SK-N-SH treated with all-trans-retinoic acid at 6 μM for 48 hours (cell line): Measurements from ENCODE around the gene MYOM1.

Experiments
- ATAC-seq: fragments of 200-7000 bp; cut with Tn5 transposase; 3 replicates; pipeline ENCODE4 v1.9.1; 2020; ENCODE audit warnings: mild to moderate bottlenecking, moderate library complexity
- ARNTL ChIP-seq: fragments of 450-650 bp; formaldehyde crosslinking; IDR thresholded peaks from 2 replicates; pipeline ENCODE4 v1.5.0; 2020; ENCODE audit warnings: low read depth, mild to moderate bottlenecking, moderate library complexity, borderline replicate concordance
- BACH2 ChIP-seq: fragments of 250-450 bp; sonication (Bioruptor Pico); IDR thresholded peaks from 2 replicates; pipeline ENCODE4 v1.9.0; 2021; ENCODE audit warnings: mild to moderate bottlenecking, borderline replicate concordance
- ESRRG ChIP-seq: fragments of 250-450 bp; sonication (Bioruptor Pico); IDR thresholded peaks from 2 replicates; pipeline ENCODE4 v1.6.1; 2021; ENCODE audit warnings: mild to moderate bottlenecking
- ISL1 ChIP-seq: fragments of 250-450 bp; sonication (Bioruptor Pico); IDR thresholded peaks from 2 replicates; pipeline ENCODE4 v2.1.2; 2022; ENCODE audit warnings: mild to moderate bottlenecking, moderate library complexity
- OSR1 ChIP-seq: fragments of 250-450 bp; sonication (Bioruptor Pico); IDR thresholded peaks from 2 replicates; pipeline ENCODE4 v1.8.0; 2022; ENCODE audit warnings: moderate library complexity, mild to moderate bottlenecking, inconsistent platforms
- PPARA ChIP-seq: fragments of 250-450 bp; sonication (Bioruptor Pico); IDR thresholded peaks from 2 replicates; pipeline ENCODE4 v1.5.0; 2020; ENCODE audit warnings: mild to moderate bottlenecking, borderline replicate concordance
- RARB ChIP-seq: fragments of 250-450 bp; sonication (Bioruptor Pico); IDR thresholded peaks from 2 replicates; pipeline ENCODE4 v1.8.0; 2021; ENCODE audit warnings: mild to moderate bottlenecking, moderate library complexity
- SNAI2 ChIP-seq: fragments of 250-450 bp; sonication (Bioruptor Pico); IDR thresholded peaks from 2 replicates; pipeline ENCODE4 v1.5.0; 2020; ENCODE audit warnings: mild to moderate bottlenecking, moderate library complexity
- TCF4 ChIP-seq: fragments of 250-450 bp; sonication (Bioruptor Pico); IDR thresholded peaks from 2 replicates; pipeline ENCODE4 v1.8.0; 2021; ENCODE audit warnings: mild to moderate bottlenecking, moderate library complexity, borderline replicate concordance
- TOX ChIP-seq: fragments of 250-450 bp; sonication (Bioruptor Pico); IDR thresholded peaks from 2 replicates; pipeline ENCODE4 v1.8.0; 2021; ENCODE audit warnings: mild to moderate bottlenecking, moderate library complexity, borderline replicate concordance
- ZC3H10 ChIP-seq: fragments of 250-450 bp; sonication (Bioruptor Pico); IDR thresholded peaks from 2 replicates; pipeline ENCODE4 v1.5.1; 2021; ENCODE audit warnings: mild to moderate bottlenecking, moderate library complexity
- ZFP3 ChIP-seq: fragments of 250-450 bp; sonication (Bioruptor Pico); IDR thresholded peaks from 2 replicates; pipeline ENCODE4 v1.5.0; 2020; ENCODE audit warnings: mild to moderate bottlenecking, moderate library complexity
- ZFP30 ChIP-seq: fragments of 450-650 bp; formaldehyde crosslinking; IDR thresholded peaks from 2 replicates; pipeline ENCODE4 v1.5.0; 2022; ENCODE audit warnings: mild to moderate bottlenecking, moderate library complexity
- ZNF70 ChIP-seq: fragments of 450-650 bp; formaldehyde crosslinking; IDR thresholded peaks from 2 replicates; pipeline ENCODE4 v1.5.0; 2020; ENCODE audit warnings: mild to moderate bottlenecking, moderate library complexity
- ZNF8 ChIP-seq: fragments of 450-650 bp; formaldehyde crosslinking; IDR thresholded peaks from 2 replicates; pipeline ENCODE4 v1.5.0; 2020; ENCODE audit warnings: mild to moderate bottlenecking, moderate library complexity
- TF ChIP-seq, protein P1 (sequence below): fragments of 250-450 bp; sonication (Bioruptor Pico); IDR thresholded peaks from 2 replicates; pipeline ENCODE4 v1.5.1; 2021; ENCODE audit warnings: mild to moderate bottlenecking, moderate library complexity
- TF ChIP-seq, protein P2 (sequence below): fragments of 250-450 bp; sonication (Bioruptor Pico); IDR thresholded peaks from 2 replicates; pipeline ENCODE4 v1.5.1; 2020; ENCODE audit warnings: low read depth, mild to moderate bottlenecking, moderate library complexity
- TF ChIP-seq, protein P3 (sequence below): fragments of 250-450 bp; sonication (Bioruptor Pico); IDR thresholded peaks from 2 replicates; pipeline ENCODE4 v1.8.0; 2021; ENCODE audit warnings: low read depth, mild to moderate bottlenecking, moderate library complexity, borderline replicate concordance
- TF ChIP-seq, protein P4 (sequence below): fragments of 250-450 bp; sonication (Bioruptor Pico); IDR thresholded peaks from 2 replicates; pipeline ENCODE4 v1.5.0; 2020; ENCODE audit warnings: mild to moderate bottlenecking, moderate library complexity
- TF ChIP-seq, protein P5 (sequence below): fragments of 250-450 bp; sonication (Bioruptor Pico); IDR thresholded peaks from 2 replicates; pipeline ENCODE4 v1.8.0; 2020; ENCODE audit warnings: mild to moderate bottlenecking, moderate library complexity, borderline replicate concordance

MYOM1 gene

DNA sequence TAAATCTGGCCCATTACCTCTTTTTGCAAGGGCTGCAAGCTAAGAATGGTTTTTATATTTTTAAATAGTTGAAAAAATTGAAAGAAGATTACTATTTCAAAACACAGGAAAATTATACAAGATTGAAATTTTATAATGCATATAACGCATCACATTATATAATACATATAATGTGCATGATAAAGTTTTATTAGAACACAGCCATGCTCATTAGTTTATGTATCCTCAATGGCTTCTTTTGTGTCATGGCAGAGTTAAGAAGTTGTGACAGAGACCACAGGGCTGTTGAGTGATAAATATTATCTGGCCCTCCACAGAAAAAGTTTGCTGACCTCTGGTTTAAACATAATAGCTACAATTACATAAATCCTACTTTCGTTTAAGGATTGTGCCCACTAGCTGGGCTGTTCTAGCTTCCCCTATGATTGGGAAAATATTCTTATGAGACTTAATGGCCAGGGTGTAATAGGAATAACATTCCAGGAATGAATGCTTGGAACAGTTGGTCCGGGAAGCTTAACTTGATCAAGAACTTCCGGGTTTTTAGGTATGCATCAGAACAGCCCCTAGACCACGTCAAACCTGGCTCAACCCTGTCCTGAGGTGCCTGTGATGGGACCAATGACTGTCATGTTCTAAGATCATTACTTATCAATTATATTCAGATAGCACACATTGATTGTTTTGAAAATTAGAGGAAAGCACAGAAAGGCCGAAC, 108.1 kb downstream of the MYOM1 start (continued):
- TF ChIP-seq ZC3H10: no peak
- TF ChIP-seq, protein P1, sequence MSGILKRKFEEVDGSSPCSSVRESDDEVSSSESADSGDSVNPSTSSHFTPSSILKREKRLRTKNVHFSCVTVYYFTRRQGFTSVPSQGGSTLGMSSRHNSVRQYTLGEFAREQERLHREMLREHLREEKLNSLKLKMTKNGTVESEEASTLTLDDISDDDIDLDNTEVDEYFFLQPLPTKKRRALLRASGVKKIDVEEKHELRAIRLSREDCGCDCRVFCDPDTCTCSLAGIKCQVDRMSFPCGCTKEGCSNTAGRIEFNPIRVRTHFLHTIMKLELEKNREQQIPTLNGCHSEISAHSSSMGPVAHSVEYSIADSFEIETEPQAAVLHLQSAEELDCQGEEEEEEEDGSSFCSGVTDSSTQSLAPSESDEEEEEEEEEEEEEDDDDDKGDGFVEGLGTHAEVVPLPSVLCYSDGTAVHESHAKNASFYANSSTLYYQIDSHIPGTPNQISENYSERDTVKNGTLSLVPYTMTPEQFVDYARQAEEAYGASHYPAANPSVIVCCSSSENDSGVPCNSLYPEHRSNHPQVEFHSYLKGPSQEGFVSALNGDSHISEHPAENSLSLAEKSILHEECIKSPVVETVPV (CRISPR knock-in tag): no peak
- TF ChIP-seq BACH2 (CRISPR knock-in tag): no peak

DNA sequence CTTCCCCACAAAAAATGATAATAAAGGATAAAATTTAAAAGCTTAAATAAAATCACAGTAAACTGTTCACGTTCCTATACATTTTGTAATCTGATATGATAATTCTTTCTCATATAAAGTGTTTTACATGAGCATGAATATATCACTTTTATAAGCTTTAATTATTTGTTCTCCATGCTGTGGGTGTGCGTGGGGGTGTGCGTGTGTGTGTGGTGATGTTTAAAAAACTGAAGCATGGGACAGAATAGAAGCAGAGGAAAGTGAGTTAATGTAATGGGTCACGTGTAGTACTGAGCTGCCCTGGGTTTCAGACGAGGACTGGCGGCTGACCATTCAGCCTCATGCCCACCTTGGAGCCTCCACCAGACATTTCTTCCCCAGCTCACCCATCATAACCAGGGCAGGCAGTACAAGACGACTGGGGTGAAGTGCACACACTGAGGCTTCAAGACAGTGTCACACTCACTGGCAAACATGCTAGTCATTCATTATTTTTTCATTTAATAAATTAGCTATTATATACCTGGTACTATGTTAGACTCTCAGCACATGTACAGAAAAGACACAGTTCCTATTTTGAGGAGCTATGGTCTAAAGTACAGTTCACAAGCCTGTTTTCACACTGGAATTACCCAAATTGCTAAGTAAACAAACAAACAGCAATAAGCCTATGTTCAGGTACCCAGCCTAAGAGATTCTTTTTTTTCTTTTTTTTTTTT, 109.6 kb downstream of the MYOM1 start:
- TF ChIP-seq, protein P1 (CRISPR knock-in tag): no peak
- no peak for TF ChIP-seq BACH2 (CRISPR knock-in tag)
- TF ChIP-seq TOX (CRISPR knock-in tag): no peak
- TF ChIP-seq OSR1 (CRISPR knock-in tag): no peak
- TF ChIP-seq, protein P2, sequence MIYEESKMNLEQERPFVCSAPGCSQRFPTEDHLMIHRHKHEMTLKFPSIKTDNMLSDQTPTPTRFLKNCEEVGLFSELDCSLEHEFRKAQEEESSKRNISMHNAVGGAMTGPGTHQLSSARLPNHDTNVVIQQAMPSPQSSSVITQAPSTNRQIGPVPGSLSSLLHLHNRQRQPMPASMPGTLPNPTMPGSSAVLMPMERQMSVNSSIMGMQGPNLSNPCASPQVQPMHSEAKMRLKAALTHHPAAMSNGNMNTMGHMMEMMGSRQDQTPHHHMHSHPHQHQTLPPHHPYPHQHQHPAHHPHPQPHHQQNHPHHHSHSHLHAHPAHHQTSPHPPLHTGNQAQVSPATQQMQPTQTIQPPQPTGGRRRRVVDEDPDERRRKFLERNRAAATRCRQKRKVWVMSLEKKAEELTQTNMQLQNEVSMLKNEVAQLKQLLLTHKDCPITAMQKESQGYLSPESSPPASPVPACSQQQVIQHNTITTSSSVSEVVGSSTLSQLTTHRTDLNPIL (CRISPR knock-in tag): no peak
- TF ChIP-seq SNAI2 (CRISPR knock-in tag): no peak
- no peak for TF ChIP-seq RARB (CRISPR knock-in tag)
- no peak for TF ChIP-seq TCF4 (CRISPR knock-in tag)
- no peak for TF ChIP-seq ZNF70 (CRISPR knock-in tag)
- TF ChIP-seq ZNF8 (CRISPR knock-in tag): no peak
- no peak for TF ChIP-seq ISL1 (CRISPR knock-in tag)
- TF ChIP-seq ZFP30 (CRISPR knock-in tag): no peak
- TF ChIP-seq, protein P3, sequence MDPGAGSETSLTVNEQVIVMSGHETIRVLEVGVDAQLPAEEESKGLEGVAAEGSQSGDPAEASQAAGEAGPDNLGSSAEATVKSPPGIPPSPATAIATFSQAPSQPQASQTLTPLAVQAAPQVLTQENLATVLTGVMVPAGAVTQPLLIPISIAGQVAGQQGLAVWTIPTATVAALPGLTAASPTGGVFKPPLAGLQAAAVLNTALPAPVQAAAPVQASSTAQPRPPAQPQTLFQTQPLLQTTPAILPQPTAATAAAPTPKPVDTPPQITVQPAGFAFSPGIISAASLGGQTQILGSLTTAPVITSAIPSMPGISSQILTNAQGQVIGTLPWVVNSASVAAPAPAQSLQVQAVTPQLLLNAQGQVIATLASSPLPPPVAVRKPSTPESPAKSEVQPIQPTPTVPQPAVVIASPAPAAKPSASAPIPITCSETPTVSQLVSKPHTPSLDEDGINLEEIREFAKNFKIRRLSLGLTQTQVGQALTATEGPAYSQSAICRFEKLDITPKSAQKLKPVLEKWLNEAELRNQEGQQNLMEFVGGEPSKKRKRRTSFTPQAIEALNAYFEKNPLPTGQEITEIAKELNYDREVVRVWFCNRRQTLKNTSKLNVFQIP (CRISPR knock-in tag): no peak
- no peak for TF ChIP-seq ZFP3
- no peak for TF ChIP-seq ARNTL (CRISPR knock-in tag)
- no peak for TF ChIP-seq PPARA
- TF ChIP-seq, protein P4, sequence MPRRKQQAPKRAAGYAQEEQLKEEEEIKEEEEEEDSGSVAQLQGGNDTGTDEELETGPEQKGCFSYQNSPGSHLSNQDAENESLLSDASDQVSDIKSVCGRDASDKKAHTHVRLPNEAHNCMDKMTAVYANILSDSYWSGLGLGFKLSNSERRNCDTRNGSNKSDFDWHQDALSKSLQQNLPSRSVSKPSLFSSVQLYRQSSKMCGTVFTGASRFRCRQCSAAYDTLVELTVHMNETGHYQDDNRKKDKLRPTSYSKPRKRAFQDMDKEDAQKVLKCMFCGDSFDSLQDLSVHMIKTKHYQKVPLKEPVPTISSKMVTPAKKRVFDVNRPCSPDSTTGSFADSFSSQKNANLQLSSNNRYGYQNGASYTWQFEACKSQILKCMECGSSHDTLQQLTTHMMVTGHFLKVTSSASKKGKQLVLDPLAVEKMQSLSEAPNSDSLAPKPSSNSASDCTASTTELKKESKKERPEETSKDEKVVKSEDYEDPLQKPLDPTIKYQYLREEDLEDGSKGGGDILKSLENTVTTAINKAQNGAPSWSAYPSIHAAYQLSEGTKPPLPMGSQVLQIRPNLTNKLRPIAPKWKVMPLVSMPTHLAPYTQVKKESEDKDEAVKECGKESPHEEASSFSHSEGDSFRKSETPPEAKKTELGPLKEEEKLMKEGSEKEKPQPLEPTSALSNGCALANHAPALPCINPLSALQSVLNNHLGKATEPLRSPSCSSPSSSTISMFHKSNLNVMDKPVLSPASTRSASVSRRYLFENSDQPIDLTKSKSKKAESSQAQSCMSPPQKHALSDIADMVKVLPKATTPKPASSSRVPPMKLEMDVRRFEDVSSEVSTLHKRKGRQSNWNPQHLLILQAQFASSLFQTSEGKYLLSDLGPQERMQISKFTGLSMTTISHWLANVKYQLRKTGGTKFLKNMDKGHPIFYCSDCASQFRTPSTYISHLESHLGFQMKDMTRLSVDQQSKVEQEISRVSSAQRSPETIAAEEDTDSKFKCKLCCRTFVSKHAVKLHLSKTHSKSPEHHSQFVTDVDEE (CRISPR knock-in tag): no peak
- no peak for TF ChIP-seq ESRRG (CRISPR knock-in tag)
- no peak for ATAC-seq

DNA sequence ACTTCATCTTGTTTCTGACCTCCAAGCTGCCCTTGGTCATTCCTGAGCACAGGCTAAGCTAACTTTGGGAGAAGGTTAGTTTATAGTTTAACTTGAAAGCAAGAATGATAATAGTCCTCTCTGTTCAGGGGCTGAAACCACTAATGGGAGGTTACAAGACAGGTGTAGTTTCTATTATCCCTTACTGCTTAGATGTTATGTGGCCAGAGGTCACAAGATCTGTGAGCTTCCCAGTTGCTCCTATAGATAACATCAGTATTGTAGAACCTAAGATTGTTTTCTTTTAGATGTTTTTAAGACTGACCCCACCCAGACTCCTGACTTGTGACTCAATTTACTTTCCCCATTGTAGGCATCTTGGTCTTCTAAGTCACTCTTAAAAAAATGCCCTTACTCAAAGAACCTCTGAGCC, 112.0 kb downstream of the MYOM1 start:
- TF ChIP-seq ZNF8 (CRISPR knock-in tag) (no peak), PPARA (no peak), OSR1 (CRISPR knock-in tag) (no peak), ZFP30 (CRISPR knock-in tag) (no peak), ISL1 (CRISPR knock-in tag) (no peak), ZFP3 (no peak), ARNTL (CRISPR knock-in tag) (no peak), ZNF70 (CRISPR knock-in tag) (no peak), BACH2 (CRISPR knock-in tag) (no peak)
- TF ChIP-seq, protein P5, sequence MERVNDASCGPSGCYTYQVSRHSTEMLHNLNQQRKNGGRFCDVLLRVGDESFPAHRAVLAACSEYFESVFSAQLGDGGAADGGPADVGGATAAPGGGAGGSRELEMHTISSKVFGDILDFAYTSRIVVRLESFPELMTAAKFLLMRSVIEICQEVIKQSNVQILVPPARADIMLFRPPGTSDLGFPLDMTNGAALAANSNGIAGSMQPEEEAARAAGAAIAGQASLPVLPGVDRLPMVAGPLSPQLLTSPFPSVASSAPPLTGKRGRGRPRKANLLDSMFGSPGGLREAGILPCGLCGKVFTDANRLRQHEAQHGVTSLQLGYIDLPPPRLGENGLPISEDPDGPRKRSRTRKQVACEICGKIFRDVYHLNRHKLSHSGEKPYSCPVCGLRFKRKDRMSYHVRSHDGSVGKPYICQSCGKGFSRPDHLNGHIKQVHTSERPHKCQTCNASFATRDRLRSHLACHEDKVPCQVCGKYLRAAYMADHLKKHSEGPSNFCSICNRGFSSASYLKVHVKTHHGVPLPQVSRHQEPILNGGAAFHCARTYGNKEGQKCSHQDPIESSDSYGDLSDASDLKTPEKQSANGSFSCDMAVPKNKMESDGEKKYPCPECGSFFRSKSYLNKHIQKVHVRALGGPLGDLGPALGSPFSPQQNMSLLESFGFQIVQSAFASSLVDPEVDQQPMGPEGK (CRISPR knock-in tag): no peak
- TF ChIP-seq, protein P2 (CRISPR knock-in tag): no peak
- ATAC-seq: no peak
